Gastrocnemius medialis (tissue), 4 donors: Measurements from ENCODE around the gene CCDC141. TPM values are rescaled to one million over a fixed set of nuclear protein-coding genes. Genes with fewer than 3 reads are reported as not detected.

Source experiments
- ATAC-seq, 2 donors: fragments of 150-250 bp; one replicate each; pipeline ENCODE4 v1.9.1; 2016
- DNase-seq, 2 donors: peaks; one replicate each; pipeline ENCODE4 v3.0.0-alpha.2; 2019
- H3K27ac ChIP-seq, 4 donors: fragments of 200-600 bp; sonication (generic); 1 replicate in 1 of 4; 2 replicates in 3 of 4; pipeline ENCODE4 v1.5.1; 2016 to 2018; ENCODE audit warnings: mild to moderate bottlenecking in 2 of 4, moderate library complexity in 1 of 4
- H3K27me3 ChIP-seq, 3 donors: fragments of 200-600 bp; sonication (generic) in 2 of 3; 1 replicate in 1 of 3; 2 replicates in 2 of 3; pipeline versions ENCODE4 v1.5.1 to v1.6.0; 2016 to 2019; ENCODE audit warnings: mild to moderate bottlenecking in 1 of 3, moderate library complexity in 1 of 3
- H3K36me3 ChIP-seq, 2 donors: fragments of 200-600 bp; sonication (generic) in 1 of 2; one replicate each; pipeline ENCODE4 v1.5.1; 2017 to 2018
- H3K4me1 ChIP-seq, 2 donors: fragments of 200-600 bp; sonication (generic) in 1 of 2; one replicate each; pipeline ENCODE4 v1.5.1; 2016 to 2017; ENCODE audit warnings: mild to moderate bottlenecking in 2 of 2
- H3K4me3 ChIP-seq, 4 donors: fragments of 200-600 bp; sonication (generic) in 3 of 4; 1 replicate in 1 of 4; 2 replicates in 3 of 4; pipeline ENCODE4 v1.5.1; 2016 to 2019; ENCODE audit warnings: mild to moderate bottlenecking in 2 of 4
- H3K9me3 ChIP-seq, 3 donors: fragments of 200-600 bp; sonication (generic) in 2 of 3; 1 replicate in 1 of 3; 2 replicates in 2 of 3; pipeline ENCODE4 v1.5.1; 2016 to 2019
- POLR2A ChIP-seq, 2 donors: fragments of 450-650 bp; IDR thresholded peaks; one replicate each; pipeline ENCODE4 v1.6.1; 2017; ENCODE audit warnings: antibody characterized with exemption in 2 of 2, mild to moderate bottlenecking in 2 of 2, moderate library complexity in 2 of 2
- in situ Hi-C, 4 donors: fragments of 200-750 bp; cut with MboI; loops; one replicate each; pipeline versions ENCODE4 v1.15.0 to v1.8.0; 2017; ENCODE audit warnings: low sequenced_read_pairs in 4 of 4
- intact Hi-C: fragments of 100-400 bp; cut with DNase I; formaldehyde crosslinking; loops from one replicate; pipeline ENCODE4 v1.15.1; 2023; ENCODE audit warnings: low total_unique reads
- total RNA-seq, 4 donors: library from RNA; depleted of rRNA; stranded (reverse); fragments of >200 nt; gene quantifications; one replicate each; pipeline versions ENCODE4 v1.1.0 to v1.2.3, GENCODE V29; 2016
- TF ChIP-seq, protein P1 (sequence below), 5 experiments: fragments of 450-650 bp in 3 of 5; fragments of 200-600 bp in 2 of 5; sonication (generic) in 2 of 5; IDR thresholded peaks in 4 of 5; conservative IDR thresholded peaks in 1 of 5; 1 replicate in 4 of 5; 2 replicates in 1 of 5; pipeline ENCODE4 v1.5.1; 2016 to 2019; ENCODE audit warnings: antibody characterized with exemption in 5 of 5, mild to moderate bottlenecking in 3 of 5, moderate library complexity in 3 of 5

The CCDC141 gene, protein sequence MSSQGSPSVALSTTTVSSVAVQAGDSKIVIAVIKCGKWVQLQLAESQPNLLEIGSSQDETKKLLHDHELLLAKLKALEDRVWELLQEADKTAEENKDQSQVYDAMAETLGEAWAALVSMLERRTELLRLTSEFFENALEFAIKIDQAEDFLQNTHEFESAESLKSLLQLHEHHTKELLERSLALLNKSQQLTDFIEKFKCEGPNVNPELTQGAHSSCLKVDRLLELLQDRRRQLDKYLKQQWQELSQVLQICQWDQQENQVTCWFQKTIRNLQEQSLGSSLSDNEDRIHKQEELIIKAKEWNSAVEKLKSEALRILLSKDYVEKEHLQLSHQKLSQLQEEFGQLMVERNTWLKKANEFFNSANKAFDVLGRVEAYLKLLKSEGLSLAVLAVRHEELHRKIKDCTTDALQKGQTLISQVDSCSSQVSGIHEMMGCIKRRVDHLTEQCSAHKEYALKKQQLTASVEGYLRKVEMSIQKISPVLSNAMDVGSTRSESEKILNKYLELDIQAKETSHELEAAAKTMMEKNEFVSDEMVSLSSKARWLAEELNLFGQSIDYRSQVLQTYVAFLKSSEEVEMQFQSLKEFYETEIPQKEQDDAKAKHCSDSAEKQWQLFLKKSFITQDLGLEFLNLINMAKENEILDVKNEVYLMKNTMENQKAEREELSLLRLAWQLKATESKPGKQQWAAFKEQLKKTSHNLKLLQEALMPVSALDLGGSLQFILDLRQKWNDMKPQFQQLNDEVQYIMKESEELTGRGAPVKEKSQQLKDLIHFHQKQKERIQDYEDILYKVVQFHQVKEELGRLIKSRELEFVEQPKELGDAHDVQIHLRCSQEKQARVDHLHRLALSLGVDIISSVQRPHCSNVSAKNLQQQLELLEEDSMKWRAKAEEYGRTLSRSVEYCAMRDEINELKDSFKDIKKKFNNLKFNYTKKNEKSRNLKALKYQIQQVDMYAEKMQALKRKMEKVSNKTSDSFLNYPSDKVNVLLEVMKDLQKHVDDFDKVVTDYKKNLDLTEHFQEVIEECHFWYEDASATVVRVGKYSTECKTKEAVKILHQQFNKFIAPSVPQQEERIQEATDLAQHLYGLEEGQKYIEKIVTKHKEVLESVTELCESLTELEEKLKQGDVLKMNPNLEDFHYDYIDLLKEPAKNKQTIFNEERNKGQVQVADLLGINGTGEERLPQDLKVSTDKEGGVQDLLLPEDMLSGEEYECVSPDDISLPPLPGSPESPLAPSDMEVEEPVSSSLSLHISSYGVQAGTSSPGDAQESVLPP (N-terminal part only)
- 1 to 10 TPM in 3 of 4 donors, under 1 TPM in 1; 0.85 to 4.3 (median 2.2) TPM for total RNA-seq

DNA sequence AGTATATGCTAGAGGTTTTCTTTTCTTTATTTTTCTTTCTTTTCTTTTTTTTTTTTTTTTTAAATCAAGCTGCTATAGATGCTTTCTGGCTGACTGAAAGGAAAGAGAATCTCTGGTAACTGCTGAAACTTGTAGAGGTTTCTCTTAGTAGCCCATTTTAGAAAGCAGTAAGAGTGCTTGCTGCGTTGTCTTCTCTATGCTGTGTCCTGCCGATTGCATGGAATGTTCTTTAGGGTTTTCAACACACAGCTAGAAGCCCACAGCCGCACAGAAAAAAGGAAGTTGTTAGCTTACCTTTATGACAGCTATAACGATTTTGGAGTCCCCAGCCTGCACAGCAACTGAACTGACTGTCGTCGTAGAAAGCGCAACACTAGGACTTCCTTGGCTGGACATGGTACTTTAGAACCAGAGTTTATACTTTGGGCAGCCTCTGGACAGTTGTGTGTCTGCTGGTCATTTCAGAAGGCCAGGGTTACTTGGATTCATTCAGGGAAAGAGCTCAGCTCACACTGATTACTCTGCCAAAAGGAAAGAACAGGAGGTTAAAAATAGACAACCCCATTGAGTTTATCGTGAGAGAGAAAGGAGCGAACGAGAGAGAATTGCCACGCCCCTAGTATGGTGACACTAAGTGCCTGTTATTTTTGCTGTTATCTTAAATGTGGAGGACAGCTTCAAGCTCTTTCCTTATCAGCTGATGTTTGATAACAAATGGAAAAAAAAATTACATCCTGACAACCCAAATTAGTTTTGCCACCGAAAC lies at the start of gene CCDC141:
Gene CCDC141 (minus strand): TSS at position 592 of the 766 bp plus-strand sequence. CDS start 196 bp downstream, at position 396.
- Histone ChIP-seq H3K27me3 (no peaks in the 10 kb centered on the region), H3K4me1 (peaks cover 27 to 33% of the 10 kb centered on the region in 2 donors), H3K36me3 (no peaks in the 10 kb centered on the region), H3K9me3 (no peaks in the 10 kb centered on the region), H3K27ac (peak within 1 kb of the TSS; percentile 52 to 71 (median 65)), H3K4me3 (peak within 1 kb of the TSS; percentile 32 to 41 (median 38))
- intact Hi-C loops, result no loop called here
- TF ChIP-seq, protein P1, sequence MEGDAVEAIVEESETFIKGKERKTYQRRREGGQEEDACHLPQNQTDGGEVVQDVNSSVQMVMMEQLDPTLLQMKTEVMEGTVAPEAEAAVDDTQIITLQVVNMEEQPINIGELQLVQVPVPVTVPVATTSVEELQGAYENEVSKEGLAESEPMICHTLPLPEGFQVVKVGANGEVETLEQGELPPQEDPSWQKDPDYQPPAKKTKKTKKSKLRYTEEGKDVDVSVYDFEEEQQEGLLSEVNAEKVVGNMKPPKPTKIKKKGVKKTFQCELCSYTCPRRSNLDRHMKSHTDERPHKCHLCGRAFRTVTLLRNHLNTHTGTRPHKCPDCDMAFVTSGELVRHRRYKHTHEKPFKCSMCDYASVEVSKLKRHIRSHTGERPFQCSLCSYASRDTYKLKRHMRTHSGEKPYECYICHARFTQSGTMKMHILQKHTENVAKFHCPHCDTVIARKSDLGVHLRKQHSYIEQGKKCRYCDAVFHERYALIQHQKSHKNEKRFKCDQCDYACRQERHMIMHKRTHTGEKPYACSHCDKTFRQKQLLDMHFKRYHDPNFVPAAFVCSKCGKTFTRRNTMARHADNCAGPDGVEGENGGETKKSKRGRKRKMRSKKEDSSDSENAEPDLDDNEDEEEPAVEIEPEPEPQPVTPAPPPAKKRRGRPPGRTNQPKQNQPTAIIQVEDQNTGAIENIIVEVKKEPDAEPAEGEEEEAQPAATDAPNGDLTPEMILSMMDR (IDR thresholded peaks at IDR 0.05 in 4 of 5, conservative IDR thresholded peaks at IDR 0.05 in 1 of 5), result no peak
- TF ChIP-seq POLR2A (IDR thresholded peaks at IDR 0.05), result no peak
- DNase-seq (peak; percentile 23 to 24), ATAC-seq (peak; percentile 95 to 97)
- in situ Hi-C loops, result no loop called here

DNA sequence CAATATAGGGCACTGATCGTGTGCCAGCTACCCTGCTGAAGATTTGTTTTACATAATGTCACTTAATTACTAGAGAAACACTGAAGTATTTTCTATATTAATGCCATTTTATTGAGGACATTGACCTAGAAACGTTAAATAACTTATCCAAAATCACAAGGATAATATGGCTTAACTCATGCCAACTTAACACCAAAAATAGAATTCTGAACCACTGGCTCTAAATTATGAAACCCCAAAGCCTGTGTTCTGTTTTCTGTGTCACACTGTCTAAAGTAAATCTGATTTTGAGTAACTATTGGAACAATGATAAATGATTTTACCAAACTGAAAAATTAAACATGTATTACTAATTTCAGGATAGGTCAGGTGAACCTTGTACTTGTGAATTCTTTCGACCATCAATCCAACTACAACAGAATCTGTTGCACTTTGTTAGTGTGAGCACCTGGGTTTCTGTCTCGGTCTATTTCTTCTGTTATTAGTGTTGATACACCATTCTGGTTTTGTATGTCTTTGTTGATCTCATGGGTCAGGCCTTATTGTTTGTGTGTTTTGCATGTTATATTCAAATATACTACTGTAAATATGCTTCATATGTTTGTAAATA lies 48.2 kb upstream of the CCDC141 start:
- Histone ChIP-seq H3K4me3 (no peak overlapping the region), H3K4me1 (no peaks in the 10 kb centered on the region), H3K9me3 (no peaks in the 10 kb centered on the region), H3K27ac (no peak overlapping the region), H3K27me3 (no peaks in the 10 kb centered on the region), H3K36me3 (no peaks in the 10 kb centered on the region)
- intact Hi-C loops (no loop called here), in situ Hi-C loops (no loop called here)
- no peak for TF ChIP-seq POLR2A (IDR thresholded peaks at IDR 0.05)
- TF ChIP-seq, protein P1 (IDR thresholded peaks at IDR 0.05 in 4 of 5, conservative IDR thresholded peaks at IDR 0.05 in 1 of 5), result no peak
- no peak for ATAC-seq
- DNase-seq, result no peak

DNA sequence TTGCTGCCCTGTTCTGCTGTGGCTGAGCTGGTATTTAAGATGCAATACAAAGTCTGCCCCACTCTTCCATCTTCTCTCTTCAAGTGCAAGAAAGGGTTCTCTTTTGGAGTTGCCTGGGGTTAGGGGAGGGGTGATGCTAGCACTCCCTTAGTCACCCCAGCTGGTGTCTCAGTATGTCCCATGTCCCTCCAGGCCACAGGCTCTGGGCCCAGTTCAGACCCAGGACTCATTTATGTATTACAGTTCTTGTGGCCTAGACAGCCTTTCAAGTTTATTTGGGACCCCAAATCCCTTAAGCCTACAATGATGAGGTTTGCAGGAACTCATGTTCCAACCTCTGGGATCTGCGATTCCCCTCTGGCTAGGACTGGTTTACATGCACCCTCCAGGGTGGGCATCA lies 47.2 kb upstream of the CCDC141 start:
- H3K9me3 ChIP-seq, result no peaks in the 10 kb centered on the region
- no peak for ATAC-seq

More for the DNA sequence above, 47.2 kb upstream of the CCDC141 start:
- Histone ChIP-seq H3K4me1 (no peaks in the 10 kb centered on the region), H3K27me3 (no peaks in the 10 kb centered on the region), H3K36me3 (no peaks in the 10 kb centered on the region), H3K27ac (no peak overlapping the region), H3K4me3 (no peak overlapping the region)
- intact Hi-C loops (no loop called here), in situ Hi-C loops (no loop called here)
- no peak for DNase-seq
- TF ChIP-seq POLR2A (IDR thresholded peaks at IDR 0.05), result no peak
- TF ChIP-seq, protein P1 (IDR thresholded peaks at IDR 0.05 in 4 of 5, conservative IDR thresholded peaks at IDR 0.05 in 1 of 5), result no peak
